ENCODE data around the gene ING4.

The ING4 gene

DNA sequence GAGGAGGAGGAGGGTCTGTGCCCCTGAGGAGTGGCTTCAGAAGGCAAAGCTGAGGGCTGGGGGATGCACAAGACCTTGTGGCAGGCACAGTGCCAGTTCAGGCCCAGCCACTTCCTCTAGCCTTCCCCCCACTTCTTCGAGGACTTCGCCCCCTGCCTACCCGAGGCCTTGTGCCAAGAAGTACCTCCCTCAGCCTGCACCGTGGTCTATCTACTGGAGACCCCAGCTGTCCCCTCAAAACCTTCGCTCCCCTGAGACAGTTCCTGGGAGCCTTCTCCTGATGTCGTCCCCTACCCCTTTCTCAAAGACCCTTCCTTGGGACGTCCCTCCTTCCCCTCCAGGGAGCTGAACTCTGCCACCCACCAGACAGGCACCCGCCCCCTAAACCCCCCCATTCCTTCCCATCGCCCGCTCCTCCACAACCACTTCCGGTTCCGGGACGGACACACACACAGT, 25.7 kb upstream of the ING4 start:
- in situ Hi-C loops (cut with MboI; ENCODE audit: low sequenced_read_pairs) = no loop called here

DNA sequence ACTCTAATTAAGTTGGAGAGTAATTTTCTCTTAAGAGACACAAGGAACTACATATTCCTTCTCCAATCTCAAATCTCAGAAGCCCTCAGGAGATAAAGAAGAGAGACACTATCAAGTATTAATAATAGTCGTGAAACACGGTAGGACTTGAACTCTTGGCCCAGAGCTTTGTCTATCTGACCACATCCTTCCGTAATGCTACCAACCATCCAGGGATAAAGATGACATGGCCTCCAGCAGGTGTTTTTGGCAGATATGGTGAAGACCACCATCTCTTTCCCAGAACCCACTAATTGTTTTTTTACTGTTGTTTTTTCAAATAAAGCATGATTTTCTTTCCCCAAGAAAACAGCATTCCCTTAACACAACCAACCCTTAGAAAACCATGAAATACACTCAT, 22.9 kb upstream of the ING4 start:
- in situ Hi-C loops (cut with MboI; ENCODE audit: low sequenced_read_pairs) = no loop called here

- in situ Hi-C loops (cut with MboI; ENCODE audit: low sequenced_read_pairs) = no loop called here
Measured at GRCh38 chr12:6684609-6685008, 21.7 kb upstream of the ING4 start.

DNA sequence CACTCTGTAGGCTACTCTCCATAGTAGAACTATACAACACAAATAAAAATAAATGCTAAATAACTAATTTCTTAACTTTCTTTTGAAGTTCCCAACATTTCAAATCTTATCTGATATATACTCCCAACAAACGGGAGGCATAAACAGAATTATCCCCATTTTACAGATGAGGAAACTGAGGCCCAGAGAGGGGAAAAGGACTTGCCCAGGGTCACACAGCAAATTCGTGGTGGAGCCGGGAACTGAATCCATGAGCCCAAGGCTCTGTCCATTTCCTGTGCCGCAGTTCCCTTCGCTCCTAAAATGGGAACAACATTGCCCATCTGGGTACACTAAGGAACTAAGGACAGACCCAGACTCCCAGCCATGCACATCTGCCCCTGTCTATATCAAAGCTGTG, 14.0 kb upstream of the ING4 start:
- in situ Hi-C loops (cut with MboI; ENCODE audit: low sequenced_read_pairs) = no loop called here

DNA sequence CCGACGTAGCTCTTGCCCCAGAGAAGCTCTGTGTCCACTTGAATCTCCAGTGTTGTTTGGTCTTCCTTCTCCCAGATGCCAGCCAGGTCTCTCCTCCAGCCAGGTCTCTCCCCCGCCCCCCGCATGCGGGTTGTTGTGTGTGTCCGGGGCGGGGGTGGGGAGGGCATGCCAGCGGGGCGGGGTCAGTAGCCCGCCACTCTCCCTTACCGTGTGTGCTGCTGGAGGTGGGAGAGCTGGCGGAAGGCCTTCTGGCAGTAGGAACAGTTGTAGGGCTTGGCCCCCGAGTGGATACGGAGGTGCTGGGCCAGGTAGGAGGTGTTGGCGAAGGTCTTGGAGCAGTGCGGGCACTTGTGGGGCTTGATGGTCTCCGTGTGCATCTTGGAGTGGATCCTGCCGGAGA, 9.2 kb upstream of the ING4 start:
- in situ Hi-C loops (cut with MboI; ENCODE audit: low sequenced_read_pairs) = no loop called here

DNA sequence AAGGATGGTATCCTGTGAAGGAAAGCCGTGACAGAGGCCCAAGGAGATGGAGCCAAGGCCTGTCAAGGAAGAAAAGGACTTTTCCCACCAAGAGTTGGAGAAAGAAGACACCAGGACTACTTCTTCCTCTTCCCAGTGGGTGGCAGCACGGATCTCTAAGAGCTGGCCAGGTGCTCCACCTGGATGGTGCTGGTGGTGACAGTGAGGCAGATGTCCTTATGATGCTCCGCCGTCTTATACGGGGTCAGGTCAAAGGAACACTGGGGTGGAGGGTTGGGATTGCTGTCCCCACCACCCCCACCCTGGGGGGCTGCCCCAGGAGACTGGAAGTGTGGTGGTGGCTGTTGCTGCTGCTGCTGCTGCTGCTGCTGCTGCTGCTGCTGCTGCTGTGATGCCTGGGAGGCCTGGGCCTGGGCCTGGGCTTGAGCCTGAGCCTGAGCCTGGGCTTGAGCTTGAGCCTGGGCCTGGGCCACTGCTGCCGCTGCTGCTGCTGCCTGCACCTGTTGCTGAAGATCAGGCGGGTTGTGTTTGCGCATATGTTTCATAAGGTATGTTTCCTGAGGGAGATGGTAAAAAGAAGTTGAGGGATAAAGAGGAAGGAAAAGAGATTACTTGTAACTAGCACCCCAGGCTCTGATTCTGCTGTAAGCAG, 4.8 kb upstream of the ING4 start:
- in situ Hi-C loops (cut with MboI; ENCODE audit: low sequenced_read_pairs) = no loop called here

DNA sequence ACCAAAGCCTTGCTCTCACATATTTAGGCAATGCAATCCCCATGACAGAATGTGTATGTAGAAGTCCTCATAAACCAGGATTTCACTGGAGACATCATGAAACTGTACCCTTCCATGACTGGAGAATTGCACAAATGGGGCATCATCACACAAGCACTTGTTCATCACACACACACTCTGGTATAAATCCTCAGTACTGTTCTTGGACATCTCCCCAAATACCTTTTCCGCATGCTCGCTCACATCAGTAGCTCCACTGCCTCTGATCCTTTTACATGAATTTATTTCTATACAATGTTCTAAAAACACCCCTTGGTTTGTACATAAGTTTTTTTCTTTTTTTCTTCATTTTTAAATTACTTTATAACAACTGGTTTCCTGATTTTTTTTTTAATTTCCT, 3.3 kb upstream of the ING4 start:
- in situ Hi-C loops (cut with MboI; ENCODE audit: low sequenced_read_pairs) = no loop called here

GRCh38 chr12:6664902-6665301, 2.0 kb upstream of the ING4 start:
- in situ Hi-C loops (cut with MboI; ENCODE audit: low sequenced_read_pairs) = no loop called here

- in situ Hi-C loops (cut with MboI; ENCODE audit: low sequenced_read_pairs) = no loop called here
Measured at GRCh38 chr12:6662602-6662905, 365 bp downstream of the ING4 start.

DNA sequence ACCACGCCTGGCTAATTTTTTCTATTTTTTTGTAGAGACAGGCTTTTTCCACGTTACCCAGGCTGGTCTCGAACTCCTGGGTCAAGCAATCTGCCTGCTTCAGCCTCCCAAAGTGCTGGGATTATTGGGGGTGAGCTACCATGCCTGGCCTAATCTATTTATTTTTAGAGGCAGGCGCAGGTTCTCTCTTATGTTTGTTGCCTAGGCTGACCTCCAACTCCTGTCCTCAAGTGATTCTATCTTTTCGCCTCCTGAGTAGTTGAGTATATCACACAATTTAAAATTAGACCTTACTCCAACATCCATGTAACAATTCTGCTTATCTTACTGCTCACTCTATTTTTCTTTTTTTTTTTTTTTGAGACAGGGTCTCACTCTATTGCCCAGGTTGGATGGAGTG, 8.9 kb downstream of the ING4 start:
- in situ Hi-C loops (cut with MboI; ENCODE audit: low sequenced_read_pairs) = no loop called here

DNA sequence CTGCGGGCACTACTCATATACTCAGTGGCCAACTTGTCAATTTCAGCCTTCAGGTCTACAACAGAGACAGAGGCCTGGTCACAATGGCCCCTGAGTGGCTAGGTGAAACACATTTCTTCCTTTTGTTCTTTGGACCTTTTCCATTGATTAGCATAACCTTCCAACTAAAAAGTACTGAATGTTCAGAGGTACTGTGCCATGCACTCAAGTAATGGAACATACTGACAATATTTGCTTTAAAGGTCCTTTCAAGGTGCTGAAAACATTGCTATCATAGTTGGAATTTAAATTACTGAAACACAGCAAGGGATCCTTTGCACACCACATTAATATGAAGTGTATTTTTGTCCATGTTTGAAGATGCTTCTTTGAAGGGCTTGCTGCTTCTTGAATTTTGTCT, 9.6 kb downstream of the ING4 start:
- in situ Hi-C loops (cut with MboI; ENCODE audit: low sequenced_read_pairs) = no loop called here

DNA sequence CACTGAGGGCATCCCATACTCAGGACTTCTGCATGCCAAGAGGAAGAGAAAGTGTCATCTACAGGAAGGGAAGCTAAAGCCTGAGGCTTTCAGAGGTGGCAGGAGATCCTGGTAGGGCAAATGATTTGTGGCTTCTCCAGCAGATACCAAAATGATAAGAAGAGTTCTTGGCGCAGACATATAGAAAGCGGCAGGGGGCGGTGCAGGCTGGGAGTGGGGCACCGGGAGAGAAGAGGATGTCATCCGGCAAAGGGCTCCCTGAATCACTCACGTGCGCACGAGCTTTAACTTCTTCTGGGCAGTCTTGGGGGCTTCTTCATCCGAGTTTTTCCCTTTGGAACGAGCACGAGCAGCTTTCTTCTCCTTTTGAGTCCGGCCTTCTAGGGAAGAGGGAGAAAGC, 10.5 kb downstream of the ING4 start:
- in situ Hi-C loops (cut with MboI; ENCODE audit: low sequenced_read_pairs) = no loop called here

- in situ Hi-C loops (cut with MboI; ENCODE audit: low sequenced_read_pairs) = no loop called here
Measured at GRCh38 chr12:6650832-6651231, 12.1 kb downstream of the ING4 start.

- in situ Hi-C loops (cut with MboI; ENCODE audit: low sequenced_read_pairs) = no loop called here
Measured at GRCh38 chr12:6647083-6647604, 15.8 kb downstream of the ING4 start, which contains the start of gene ACRBP. Gene ACRBP (minus strand): TSS chr12:6647432. CDS start chr12:6647366, 66 bp downstream.

GRCh38 chr12:6646276-6647082, 16.4 kb downstream of the ING4 start:
- in situ Hi-C loops (cut with MboI; ENCODE audit: low sequenced_read_pairs) = no loop called here

DNA sequence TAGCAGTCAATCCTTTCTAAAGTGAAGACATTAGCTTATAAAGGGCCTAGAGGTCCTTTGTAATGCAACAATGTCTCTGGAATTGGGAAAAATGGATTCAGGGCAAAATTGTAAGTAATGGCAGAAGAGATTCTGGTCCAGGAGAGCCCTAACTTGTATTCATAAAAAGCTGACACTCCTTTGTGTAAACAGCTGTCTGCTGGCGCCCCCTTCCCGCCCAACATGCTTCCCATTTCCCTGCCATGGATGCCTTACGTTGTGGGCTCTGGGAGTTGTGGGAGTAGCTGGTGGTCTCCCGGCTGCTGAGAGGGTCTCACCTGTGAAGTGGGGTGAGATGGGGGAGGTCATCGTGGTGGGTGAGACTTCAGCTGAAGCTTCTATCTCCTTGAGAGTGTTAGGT, 18.0 kb downstream of the ING4 start:
- in situ Hi-C loops (cut with MboI; ENCODE audit: low sequenced_read_pairs) = no loop called here

GRCh38 chr12:6644257-6644596, 18.7 kb downstream of the ING4 start:
- in situ Hi-C loops (cut with MboI; ENCODE audit: low sequenced_read_pairs) = no loop called here

- in situ Hi-C loops (cut with MboI; ENCODE audit: low sequenced_read_pairs) = no loop called here
Measured at GRCh38 chr12:6643569-6644256, 19.2 kb downstream of the ING4 start.

DNA sequence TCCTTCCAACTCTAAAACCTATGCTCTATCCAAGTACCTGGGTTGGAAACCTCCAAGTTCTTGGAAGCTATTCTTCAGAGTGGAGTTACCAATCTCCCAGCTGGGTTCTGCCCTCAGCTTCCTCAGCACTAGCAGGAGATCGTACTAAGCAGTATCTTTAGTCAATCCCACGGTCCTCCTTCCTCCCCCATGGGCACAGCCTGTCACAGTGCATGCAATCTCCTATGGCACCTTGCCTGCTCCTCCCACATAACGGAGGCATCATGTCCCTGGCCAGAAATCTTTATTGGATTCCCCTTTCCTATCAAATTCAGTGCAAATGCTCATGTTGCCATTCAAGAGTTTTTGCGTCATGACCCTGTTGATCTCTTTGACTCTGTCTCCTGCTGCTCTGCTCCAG, 21.8 kb downstream of the ING4 start:
- in situ Hi-C loops (cut with MboI; ENCODE audit: low sequenced_read_pairs) = no loop called here

DNA sequence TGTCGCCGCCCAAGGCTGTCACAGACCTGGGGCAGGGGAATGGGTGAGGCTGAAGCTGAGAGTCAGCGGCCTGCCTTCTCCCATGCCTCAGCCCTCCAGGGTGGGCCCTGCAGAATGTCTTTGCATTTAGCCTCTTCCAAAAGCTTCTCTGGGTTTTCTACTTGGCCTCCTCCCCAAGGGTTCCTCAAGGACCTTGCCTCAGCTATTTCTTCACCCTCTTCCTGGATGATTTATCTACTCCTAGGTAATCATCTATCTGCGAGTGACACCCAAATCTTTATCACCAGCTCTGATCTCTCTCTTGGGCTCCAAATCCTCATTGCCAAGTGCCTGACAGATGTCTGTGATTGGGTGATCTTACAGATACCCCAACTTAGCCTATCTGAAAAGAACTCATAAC, 22.4 kb downstream of the ING4 start:
- in situ Hi-C loops (cut with MboI; ENCODE audit: low sequenced_read_pairs) = no loop called here

DNA sequence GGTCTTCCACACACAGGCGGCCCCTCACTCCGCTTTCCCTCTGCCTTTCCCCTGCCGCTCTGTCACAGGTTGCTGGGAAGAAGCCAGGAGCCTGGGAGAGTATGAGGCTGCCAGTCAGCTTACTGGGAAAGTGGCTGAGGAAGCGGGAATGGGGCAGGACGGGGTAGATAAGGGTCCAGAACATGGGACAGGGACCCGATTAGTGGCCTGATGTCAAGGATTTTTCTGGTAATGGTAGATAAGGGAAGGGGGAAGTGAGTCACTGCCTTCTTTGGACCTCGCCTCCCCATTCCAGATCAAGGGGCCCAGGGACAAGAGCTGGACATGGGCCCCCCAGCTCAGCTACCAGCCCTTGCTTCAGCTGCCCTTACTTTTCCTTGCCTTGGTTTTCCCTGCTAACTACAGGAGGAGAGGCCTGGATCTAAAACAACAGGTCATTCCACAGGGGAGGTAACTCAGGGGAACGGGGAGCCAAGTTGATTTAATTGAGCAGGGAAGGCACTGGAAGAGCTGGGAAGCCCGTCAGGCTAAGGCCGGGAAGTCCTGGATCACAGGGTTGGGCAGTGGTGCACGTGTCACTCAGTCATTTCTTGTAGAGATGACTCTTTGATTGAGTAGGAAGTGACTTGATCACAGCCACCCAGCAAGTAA, 23.6 kb downstream of the ING4 start:
- in situ Hi-C loops (cut with MboI; ENCODE audit: low sequenced_read_pairs) = no loop called here

Data from HL-60/S4 treated with retinoic acid at 250 ng/mL for 4 days and 3 days (cell line).